Fibroblast of the aortic adventitia (primary cell): ENCODE measurements around the gene F7. TPM values are rescaled to one million over a fixed set of nuclear protein-coding genes. Genes with fewer than 3 reads are reported as not detected.
"Not testable (repeated sequence)": the region's sequence is repeated elsewhere in the genome, so short reads cannot be mapped to it uniquely, and the experiment has no call there.

Experiments used
- DNase-seq: peaks from one replicate; pipeline ENCODE4 v3.0.0-alpha.2; 2010; ENCODE audit warnings: low read depth
- H3K4me3 ChIP-seq: 2 replicates; pipeline ENCODE4 v1.5.1; 2011; ENCODE audit warnings: low read depth, mild to moderate bottlenecking, control low read depth, low read length, moderate library complexity
- total RNA-seq: library from RNA; depleted of rRNA; stranded (reverse); fragments of >200 nt; gene quantifications from 2 replicates; pipeline ENCODE4 v1.2.3, GENCODE V29; 2012; ENCODE audit warnings: low replicate concordance
- TF ChIP-seq, protein P1 (sequence below): IDR thresholded peaks from 2 replicates; pipeline ENCODE4 v1.5.1; 2011; ENCODE audit warnings: mild to moderate bottlenecking, low read length, control low read depth, inconsistent platforms; ENCODE audit not compliant: insufficient read depth

The F7 gene
- total RNA-seq, 1 donor, result under 0.01 TPM

DNA sequence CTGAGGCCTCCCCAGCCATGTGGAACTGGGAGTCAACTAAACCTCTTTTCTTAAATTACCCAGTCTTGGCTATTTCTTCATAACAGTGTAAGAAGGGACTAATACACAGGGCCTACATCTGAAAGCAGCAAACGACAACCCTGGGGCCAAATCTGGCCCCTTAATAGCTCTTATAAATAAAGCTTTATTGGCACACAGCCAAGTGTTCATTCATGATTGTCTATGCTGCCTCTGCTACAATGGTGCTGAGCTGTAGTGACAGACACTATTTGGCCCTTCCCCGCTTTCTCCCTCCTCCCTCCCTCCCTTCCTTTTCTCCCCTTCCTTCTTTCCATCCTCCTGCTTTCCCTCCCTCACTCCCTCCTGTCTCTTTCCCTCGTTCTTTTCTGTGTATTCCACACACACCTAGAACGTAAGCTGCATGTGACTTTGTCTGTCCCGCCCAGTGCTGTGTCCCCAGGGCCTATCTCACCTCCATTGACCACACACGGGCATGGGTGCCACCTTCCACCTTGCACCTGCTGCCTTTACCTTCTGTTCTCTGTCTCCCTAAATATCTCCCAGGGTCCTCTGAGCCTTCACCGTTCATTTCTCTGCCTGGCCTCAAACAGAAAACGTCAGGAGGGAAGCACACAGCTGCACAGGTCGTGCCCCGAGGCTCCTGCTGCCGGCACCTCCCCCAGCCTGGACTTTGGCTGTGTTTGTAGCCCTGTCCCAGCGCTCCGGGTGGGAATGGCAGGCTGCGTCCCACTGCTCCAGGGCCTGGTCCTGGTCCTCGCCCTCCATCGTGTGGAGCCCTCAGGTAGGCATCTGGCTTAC lies 52.5 kb downstream of the F7 start, which contains the start of gene PROZ:
TSS of gene PROZ (plus strand) at position 720 of the 819 bp plus-strand sequence. CDS start at position 733, 13 bp downstream.
- DNase-seq, result no peak
- TF ChIP-seq, protein P1, sequence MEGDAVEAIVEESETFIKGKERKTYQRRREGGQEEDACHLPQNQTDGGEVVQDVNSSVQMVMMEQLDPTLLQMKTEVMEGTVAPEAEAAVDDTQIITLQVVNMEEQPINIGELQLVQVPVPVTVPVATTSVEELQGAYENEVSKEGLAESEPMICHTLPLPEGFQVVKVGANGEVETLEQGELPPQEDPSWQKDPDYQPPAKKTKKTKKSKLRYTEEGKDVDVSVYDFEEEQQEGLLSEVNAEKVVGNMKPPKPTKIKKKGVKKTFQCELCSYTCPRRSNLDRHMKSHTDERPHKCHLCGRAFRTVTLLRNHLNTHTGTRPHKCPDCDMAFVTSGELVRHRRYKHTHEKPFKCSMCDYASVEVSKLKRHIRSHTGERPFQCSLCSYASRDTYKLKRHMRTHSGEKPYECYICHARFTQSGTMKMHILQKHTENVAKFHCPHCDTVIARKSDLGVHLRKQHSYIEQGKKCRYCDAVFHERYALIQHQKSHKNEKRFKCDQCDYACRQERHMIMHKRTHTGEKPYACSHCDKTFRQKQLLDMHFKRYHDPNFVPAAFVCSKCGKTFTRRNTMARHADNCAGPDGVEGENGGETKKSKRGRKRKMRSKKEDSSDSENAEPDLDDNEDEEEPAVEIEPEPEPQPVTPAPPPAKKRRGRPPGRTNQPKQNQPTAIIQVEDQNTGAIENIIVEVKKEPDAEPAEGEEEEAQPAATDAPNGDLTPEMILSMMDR, result no peak
- no peak within 1 kb of the TSS for H3K4me3 ChIP-seq

- DNase-seq, result no peak
- no peak overlapping the region for H3K4me3 ChIP-seq
- TF ChIP-seq, protein P1, result no peak
Observed at GRCh38 chr13:113158946-113159345, 53.4 kb downstream of the F7 start.

DNA sequence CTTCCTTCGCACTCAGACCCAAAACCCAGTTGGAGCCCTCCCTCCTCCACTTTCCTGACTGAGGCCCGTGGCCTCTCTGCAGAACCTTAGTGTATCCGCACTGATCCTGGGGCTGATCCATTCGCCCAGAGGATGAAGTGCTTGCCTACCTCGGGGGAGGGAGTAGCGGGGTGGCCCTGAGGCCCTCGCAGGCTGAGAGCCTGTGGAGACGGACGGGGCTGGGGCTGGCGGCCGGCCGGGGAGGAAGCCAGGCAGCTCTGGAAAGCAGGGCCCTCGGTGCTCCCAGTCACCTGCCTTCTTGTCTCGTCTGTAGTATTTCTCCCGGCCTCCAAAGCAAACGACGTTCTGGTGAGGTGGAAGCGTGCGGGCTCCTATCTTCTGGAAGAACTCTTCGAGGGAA lies 54.1 kb downstream of the F7 start:
- no peak for DNase-seq
- H3K4me3 ChIP-seq, result no peak overlapping the region
- TF ChIP-seq, protein P1, result no peak

GRCh38 chr13:113160983-113161382 lies 55.4 kb downstream of the F7 start:
- TF ChIP-seq, protein P1, result no peak
- H3K4me3 ChIP-seq, result no peak overlapping the region
- DNase-seq, result no peak

GRCh38 chr13:113161433-113161832 lies 55.8 kb downstream of the F7 start:
- no peak for DNase-seq
- H3K4me3 ChIP-seq, result no peak overlapping the region
- TF ChIP-seq, protein P1, result no peak

DNA sequence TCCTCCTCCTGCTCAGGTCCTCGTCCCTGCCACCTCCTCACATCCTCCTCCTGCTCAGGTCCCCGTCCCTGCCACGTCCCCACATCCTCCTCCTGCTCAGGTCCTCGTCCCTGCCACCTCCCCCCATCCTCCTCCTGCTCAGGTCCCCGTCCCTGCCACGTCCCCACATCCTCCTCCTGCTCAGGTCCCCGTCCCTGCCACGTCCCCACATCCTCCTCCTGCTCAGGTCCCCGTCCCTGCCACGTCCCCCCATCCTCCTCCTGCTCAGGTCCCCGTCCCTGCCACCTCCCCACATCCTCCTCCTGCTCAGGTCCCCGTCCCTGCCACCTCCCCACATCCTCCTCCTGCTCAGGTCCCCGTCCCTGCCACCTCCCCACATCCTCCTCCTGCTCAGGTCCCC lies 56.4 kb downstream of the F7 start:
- H3K4me3 ChIP-seq, DNase-seq: not testable (repeated sequence)

DNA sequence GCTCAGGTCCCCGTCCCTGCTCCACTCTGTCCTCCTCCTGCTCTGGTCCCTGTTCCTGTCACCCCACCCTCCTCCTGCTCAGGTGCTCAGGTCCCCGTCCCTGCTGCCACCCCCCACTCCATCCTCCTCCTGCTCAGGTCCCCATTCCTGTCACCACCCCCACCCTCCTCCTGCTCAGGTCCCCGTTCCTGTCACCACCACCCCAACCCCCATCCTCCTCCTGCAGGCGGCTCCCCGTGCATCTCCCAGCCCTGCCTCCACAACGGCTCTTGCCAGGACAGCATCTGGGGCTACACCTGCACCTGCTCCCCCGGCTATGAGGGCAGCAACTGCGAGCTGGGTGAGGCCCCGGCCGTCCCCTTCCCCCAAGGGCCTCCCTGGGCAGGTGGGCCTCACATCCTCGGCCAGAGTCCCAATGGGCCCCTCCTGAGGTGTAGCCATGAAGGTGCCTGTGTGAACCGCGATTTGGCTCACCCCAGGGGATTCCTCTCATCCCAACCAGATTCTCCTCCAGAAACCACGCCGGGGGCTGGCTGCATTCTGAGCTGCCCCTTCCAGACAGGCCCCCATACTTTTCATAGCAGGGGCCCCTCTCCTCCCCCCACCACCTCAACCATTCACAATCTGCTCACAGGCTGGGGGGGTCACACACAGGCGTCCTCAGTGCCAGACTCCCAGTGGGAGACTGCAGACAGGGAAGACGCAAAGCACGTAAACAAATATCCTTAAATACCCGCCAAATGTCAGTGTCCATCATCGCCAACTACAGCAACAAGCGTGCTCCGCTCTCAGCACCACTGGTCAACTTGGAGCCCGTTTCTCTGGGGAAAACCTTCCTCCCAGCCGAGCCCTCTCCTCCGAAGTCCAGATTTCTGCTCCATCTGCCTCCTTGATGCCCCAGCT lies 57.4 kb downstream of the F7 start:
- TF ChIP-seq, protein P1, result no peak
- DNase-seq, result no peak

More for the DNA sequence above, 57.4 kb downstream of the F7 start:
- no peak overlapping the region for H3K4me3 ChIP-seq
